CD8-positive, alpha-beta memory T cell (primary cell): ENCODE measurements around the gene DLG4. TPM values are rescaled to one million over a fixed set of nuclear protein-coding genes. Genes with fewer than 3 reads are reported as not detected.
A peak's percentile ranks its signal among the peaks of the same experiment; 100 is the strongest.

ENCODE experiments used
- CTCF ChIA-PET: fragments of 350-600 bp; sonication (Branson Sonifier 250); formaldehyde crosslinking; loops from one replicate; lab custom pipeline; 2021; ENCODE audit warnings: antibody characterized with exemption; lab: Charles Lee
- POLR2A ChIA-PET: fragments of 350-600 bp; sonication (Branson Sonifier 250); formaldehyde crosslinking; loops from one replicate; lab custom pipeline; 2021; ENCODE audit warnings: antibody characterized with exemption; lab: Charles Lee
- DNase-seq, 5 donors: peaks; one replicate each; pipeline versions ENCODE4 v3.0.0 to v3.0.0-alpha.2; 2020 to 2022; ENCODE audit warnings: mixed read lengths in 1 of 5
- H3K27ac ChIP-seq: one replicate; pipeline ENCODE4 v1.7.0; 2013; ENCODE audit warnings: low read depth, mild to moderate bottlenecking, low read length, moderate library complexity
- H3K27me3 ChIP-seq: 2 replicates; pipeline ENCODE4 v1.7.0; 2013; ENCODE audit warnings: low read length, mild to moderate bottlenecking; ENCODE audit not compliant: insufficient read depth, poor library complexity, severe bottlenecking
- H3K36me3 ChIP-seq: 2 replicates; pipeline ENCODE4 v1.7.0; 2013; ENCODE audit warnings: mild to moderate bottlenecking, low read length, moderate library complexity; ENCODE audit not compliant: insufficient read depth
- H3K4me1 ChIP-seq: 2 replicates; pipeline ENCODE4 v1.7.0; 2013; ENCODE audit warnings: mild to moderate bottlenecking, low read length, moderate library complexity; ENCODE audit not compliant: insufficient read depth
- H3K4me3 ChIP-seq: 2 replicates; pipeline ENCODE4 v1.7.0; 2013; ENCODE audit warnings: mild to moderate bottlenecking, low read length
- H3K9me3 ChIP-seq: 2 replicates; pipeline ENCODE4 v1.7.0; 2013; ENCODE audit warnings: mild to moderate bottlenecking, low read length
- H3K27ac Mint-ChIP-seq, 8 donors: one replicate each; pipeline ENCODE4 v1.8.0; 2020 to 2021; ENCODE audit warnings: mixed read lengths in 8 of 8, mild to moderate bottlenecking in 6 of 8, inconsistent platforms in 3 of 8, moderate library complexity in 3 of 8
- H3K27me3 Mint-ChIP-seq, 2 donors: one replicate each; pipeline ENCODE4 v1.8.0; 2020 to 2021; ENCODE audit warnings: mixed read lengths in 2 of 2, mild to moderate bottlenecking in 1 of 2, moderate library complexity in 1 of 2
- H3K36me3 Mint-ChIP-seq, 3 donors: one replicate each; pipeline ENCODE4 v1.8.0; 2020 to 2021; ENCODE audit warnings: mixed read lengths in 3 of 3, inconsistent platforms in 1 of 3, mild to moderate bottlenecking in 1 of 3
- H3K4me1 Mint-ChIP-seq, 3 donors: one replicate each; pipeline ENCODE4 v1.8.0; 2020 to 2021; ENCODE audit warnings: mixed read lengths in 3 of 3, inconsistent platforms in 1 of 3, mild to moderate bottlenecking in 1 of 3
- H3K4me3 Mint-ChIP-seq, 7 donors: one replicate each; pipeline ENCODE4 v1.8.0; 2020 to 2021; ENCODE audit warnings: mixed read lengths in 7 of 7, mild to moderate bottlenecking in 6 of 7, moderate library complexity in 4 of 7, inconsistent platforms in 2 of 7
- H3K9me3 Mint-ChIP-seq, 5 donors: one replicate each; pipeline ENCODE4 v1.8.0; 2020 to 2022; ENCODE audit warnings: mixed read lengths in 5 of 5, mild to moderate bottlenecking in 3 of 5, moderate library complexity in 2 of 5, inconsistent platforms in 1 of 5
- polyA plus RNA-seq: library from polyadenylated mRNA; unstranded; fragments of 300-500 nt; fragmentation: Illumina TruSeq; gene quantifications from one replicate; pipeline ENCODE4 v1.2.3, GENCODE V29; 2021
- total RNA-seq, 2 experiments: library from RNA; stranded (reverse); gene quantifications; one replicate each; pipeline ENCODE4 v1.2.3, GENCODE V29; 2021

The DLG4 gene
- total and polyA plus RNA-seq, 3 experiments from 2014 or later = 0.45 to 4.4 (median 3.5) TPM

GRCh38 chr17:7196651-7197401, 22.8 kb downstream of the DLG4 start:
- H3K27ac ChIP-seq = no peak overlapping the region
- Mint-ChIP-seq H3K9me3 (no peaks in the 10 kb centered on the region), H3K36me3 (peaks cover 0 to 6% (median 0%) of the 10 kb centered on the region in 3 donors), H3K4me1 (no peaks in the 10 kb centered on the region), H3K27ac (peak overlapping the region in 1 of 8 donors; percentile 78), H3K27me3 (peaks cover 0 to 2% of the 10 kb centered on the region in 2 donors), H3K4me3 (peak overlapping the region in 1 of 7 donors; percentile 34)
- H3K4me3 ChIP-seq = no peak overlapping the region
- no peaks in the 10 kb centered on the region for H3K9me3 ChIP-seq
- no peaks in the 10 kb centered on the region for H3K27me3 ChIP-seq
- no peaks in the 10 kb centered on the region for H3K4me1 ChIP-seq
- no peaks in the 10 kb centered on the region for H3K36me3 ChIP-seq
- POLR2A ChIA-PET = no interaction called here
- no peak for DNase-seq
- CTCF ChIA-PET = no interaction called here

- Mint-ChIP-seq H3K4me1 (no peaks in the 10 kb centered on the region), H3K27ac (no peak overlapping the region), H3K36me3 (peaks cover 0 to 6% (median 0%) of the 10 kb centered on the region in 3 donors), H3K27me3 (peaks cover 0 to 2% of the 10 kb centered on the region in 2 donors), H3K9me3 (no peaks in the 10 kb centered on the region), H3K4me3 (no peak overlapping the region)
- H3K27ac ChIP-seq = no peak overlapping the region
- no peaks in the 10 kb centered on the region for H3K9me3 ChIP-seq
- ChIA-PET POLR2A (no interaction called here), CTCF (no interaction called here)
- DNase-seq = no peak
- no peaks in the 10 kb centered on the region for H3K4me1 ChIP-seq
- no peaks in the 10 kb centered on the region for H3K27me3 ChIP-seq
- H3K4me3 ChIP-seq = no peak overlapping the region
- H3K36me3 ChIP-seq = no peaks in the 10 kb centered on the region
Observed at GRCh38 chr17:7195971-7196370, 23.7 kb downstream of the DLG4 start.

GRCh38 chr17:7192271-7192937, 27.2 kb downstream of the DLG4 start:
- DNase-seq = no peak
- H3K4me3 Mint-ChIP-seq = no peak overlapping the region
- no peaks in the 10 kb centered on the region for H3K27me3 ChIP-seq
- no peaks in the 10 kb centered on the region for H3K4me1 Mint-ChIP-seq
- ChIA-PET CTCF (no interaction called here), POLR2A (no interaction called here)
- no peaks in the 10 kb centered on the region for H3K36me3 ChIP-seq
- H3K4me3 ChIP-seq = no peak overlapping the region
- peaks cover 0 to 2% of the 10 kb centered on the region in 2 donors for H3K27me3 Mint-ChIP-seq
- H3K36me3 Mint-ChIP-seq = peaks cover 0 to 6% (median 0%) of the 10 kb centered on the region in 3 donors
- no peaks in the 10 kb centered on the region for H3K9me3 ChIP-seq
- no peak overlapping the region for H3K27ac ChIP-seq
- H3K27ac Mint-ChIP-seq = no peak overlapping the region
- no peaks in the 10 kb centered on the region for H3K9me3 Mint-ChIP-seq
- no peaks in the 10 kb centered on the region for H3K4me1 ChIP-seq

- no peak overlapping the region for H3K27ac Mint-ChIP-seq
- DNase-seq = no peak
- no peaks in the 10 kb centered on the region for H3K4me1 Mint-ChIP-seq
- Histone ChIP-seq H3K36me3 (no peaks in the 10 kb centered on the region), H3K27me3 (no peaks in the 10 kb centered on the region), H3K4me1 (no peaks in the 10 kb centered on the region), H3K4me3 (no peak overlapping the region), H3K27ac (no peak overlapping the region), H3K9me3 (no peaks in the 10 kb centered on the region)
- ChIA-PET POLR2A (no interaction called here), CTCF (no interaction called here)
- peaks cover 0 to 2% of the 10 kb centered on the region in 2 donors for H3K27me3 Mint-ChIP-seq
- no peaks in the 10 kb centered on the region for H3K9me3 Mint-ChIP-seq
- no peak overlapping the region for H3K4me3 Mint-ChIP-seq
- peaks cover 0 to 6% (median 0%) of the 10 kb centered on the region in 3 donors for H3K36me3 Mint-ChIP-seq
Observed at GRCh38 chr17:7191571-7192270, 27.9 kb downstream of the DLG4 start.

- Histone ChIP-seq H3K9me3 (no peaks in the 10 kb centered on the region), H3K36me3 (no peaks in the 10 kb centered on the region), H3K4me3 (no peak overlapping the region), H3K27me3 (no peaks in the 10 kb centered on the region), H3K27ac (no peak overlapping the region), H3K4me1 (no peaks in the 10 kb centered on the region)
- no peaks in the 10 kb centered on the region for H3K9me3 Mint-ChIP-seq
- no peaks in the 10 kb centered on the region for H3K4me1 Mint-ChIP-seq
- H3K4me3 Mint-ChIP-seq = no peak overlapping the region
- ChIA-PET CTCF (no interaction called here), POLR2A (no interaction called here)
- no peak for DNase-seq
- H3K36me3 Mint-ChIP-seq = peaks cover 0 to 4% (median 0%) of the 10 kb centered on the region in 3 donors
- peak overlapping the region in 1 of 8 donors; percentile 65 for H3K27ac Mint-ChIP-seq
- H3K27me3 Mint-ChIP-seq = peaks cover 0 to 2% of the 10 kb centered on the region in 2 donors
Observed at GRCh38 chr17:7191069-7191468, 28.6 kb downstream of the DLG4 start.

GRCh38 chr17:7190276-7190917, 29.2 kb downstream of the DLG4 start:
- H3K9me3 ChIP-seq = no peaks in the 10 kb centered on the region
- H3K27ac ChIP-seq = no peak overlapping the region
- H3K4me1 Mint-ChIP-seq = no peaks in the 10 kb centered on the region
- CTCF ChIA-PET = no interaction called here
- peak overlapping the region in 1 of 8 donors; percentile 47 for H3K27ac Mint-ChIP-seq
- H3K27me3 ChIP-seq = no peaks in the 10 kb centered on the region
- peaks cover 0 to 2% of the 10 kb centered on the region in 2 donors for H3K27me3 Mint-ChIP-seq
- peaks cover 0 to 4% (median 0%) of the 10 kb centered on the region in 3 donors for H3K36me3 Mint-ChIP-seq
- no peaks in the 10 kb centered on the region for H3K9me3 Mint-ChIP-seq
- H3K4me3 ChIP-seq = no peak overlapping the region
- H3K4me3 Mint-ChIP-seq = no peak overlapping the region
- H3K4me1 ChIP-seq = no peaks in the 10 kb centered on the region
- POLR2A ChIA-PET = no interaction called here
- no peak for DNase-seq
- no peaks in the 10 kb centered on the region for H3K36me3 ChIP-seq

- Histone ChIP-seq H3K9me3 (no peaks in the 10 kb centered on the region), H3K4me1 (no peaks in the 10 kb centered on the region), H3K36me3 (no peaks in the 10 kb centered on the region), H3K27ac (no peak overlapping the region), H3K27me3 (no peaks in the 10 kb centered on the region), H3K4me3 (no peak overlapping the region)
- Mint-ChIP-seq H3K27ac (no peak overlapping the region), H3K9me3 (no peaks in the 10 kb centered on the region), H3K36me3 (no peaks in the 10 kb centered on the region), H3K27me3 (peaks cover 0 to 2% of the 10 kb centered on the region in 2 donors), H3K4me1 (no peaks in the 10 kb centered on the region), H3K4me3 (no peak overlapping the region)
- ChIA-PET CTCF (no interaction called here), POLR2A (no interaction called here)
- no peak for DNase-seq
Observed at GRCh38 chr17:7186241-7186640, 33.4 kb downstream of the DLG4 start.
